Heart right ventricle (tissue), 16 donors: Measurements from ENCODE around the gene LRR1. TPM values are rescaled to one million over a fixed set of nuclear protein-coding genes. Genes with fewer than 3 reads are reported as not detected.

Source experiments
- ATAC-seq, 8 donors: fragments of 200-7000 bp; cut with Tn5 transposase; one replicate each; pipeline ENCODE4 v1.9.1; 2020; ENCODE audit warnings: mild to moderate bottlenecking in 8 of 8, moderate library complexity in 8 of 8, moderate number of reproducible peaks in 1 of 8
- DNase-seq, 2 donors: peaks; one replicate each; pipeline ENCODE4 v3.0.0-alpha.2; 2020
- H3K27ac ChIP-seq, 10 donors: fragments of 200-600 bp; sonication (generic) in 2 of 10; one replicate each; pipeline versions ENCODE4 v1.5.0 to v1.8.0; 2020 to 2022; ENCODE audit warnings: mild to moderate bottlenecking in 3 of 10
- H3K27me3 ChIP-seq, 7 donors: fragments of 200-600 bp; one replicate each; pipeline ENCODE4 v1.8.0; 2021 to 2022; ENCODE audit warnings: mild to moderate bottlenecking in 2 of 7
- H3K36me3 ChIP-seq, 9 donors: fragments of 200-600 bp; sonication (generic) in 1 of 9; one replicate each; pipeline versions ENCODE4 v1.5.0 to v1.8.0; 2020 to 2022; ENCODE audit warnings: mild to moderate bottlenecking in 2 of 9
- H3K4me1 ChIP-seq, 9 donors: fragments of 200-600 bp; sonication (generic) in 1 of 9; one replicate each; pipeline versions ENCODE4 v1.5.0 to v1.8.0; 2020 to 2022; ENCODE audit warnings: mild to moderate bottlenecking in 4 of 9
- H3K4me3 ChIP-seq, 10 donors: fragments of 200-600 bp; sonication (generic) in 2 of 10; one replicate each; pipeline versions ENCODE4 v1.5.0 to v1.8.0; 2020 to 2022; ENCODE audit warnings: mild to moderate bottlenecking in 7 of 10, moderate library complexity in 2 of 10
- H3K9me3 ChIP-seq, 11 donors: fragments of 200-600 bp in 10 of 11; sonication (generic) in 2 of 11; one replicate each; pipeline versions ENCODE4 v1.5.0 to v1.8.0; 2013 to 2022; ENCODE audit warnings: mild to moderate bottlenecking in 2 of 11, control low read depth in 1 of 11, moderate library complexity in 1 of 11
- CTCF ChIP-seq, 9 donors: fragments of 200-600 bp; sonication (generic) in 2 of 9; IDR thresholded peaks; one replicate each; pipeline versions ENCODE4 v1.5.0 to v1.8.0; 2021 to 2022; ENCODE audit warnings: antibody characterized with exemption in 9 of 9, mild to moderate bottlenecking in 5 of 9, moderate library complexity in 1 of 9
- WGBS, 2 donors: extraction: QIAGEN DNeasy Blood & Tissue Kit; methylation state at CpG; one replicate each; pipeline ENCODE4 v1.1.7; 2013; ENCODE audit warnings: inconsistent platforms in 1 of 2; 5-methylcytosine and 5-hydroxymethylcytosine counted together
- intact Hi-C, 10 donors: fragments of 100-400 bp; cut with DNase I; formaldehyde crosslinking; loops; one replicate each; pipeline versions ENCODE4 v1.11.1 to v1.14.2; 2022
- polyA plus RNA-seq, 2 donors: library from polyadenylated mRNA; stranded (reverse); fragments of 200-250 nt; gene quantifications; one replicate each; pipeline ENCODE4 v1.2.3, GENCODE V29; 2013
- total RNA-seq, 10 donors: library from RNA; stranded (reverse); fragmentation: NEBNext Ultra II Directional in 3 of 10; extraction: Animal tissue kit (Norgen Biotek cat#: 25700) in 3 of 10; gene quantifications; one replicate each; pipeline versions ENCODE4 v1.2.1 to v1.2.4, GENCODE V29; 2021 to 2023
- donor health status: Arrhythmogenic right ventricular cardiomyopathy.
- donor health status: ischemic (EF 13 %, LVEDD 7.1; RV severe dilation, severe dysfunction).
- donor health status: healthy with polysubstance abuse.
- donor health status: DM: no; HTN: yes; CAD: no.
- donor health status: DM: no; HTN: no; CAD: no.
- donor health status: ischemic (EF 25% LVEDD 6.9; RV normal size, moderate dysfunction).
- donor health status: ischemic (EF 25% LVEDD 5.7; RV mildly dilated, moderate dysfunction).
- donor health status: healthy.
- donor health status: DM: yes; HTN: yes; CAD: no.
- donor health status: Ischemic cardiomyopathy.
- donor health status: ischemic (EF 35%, LVEDD 5.7; RV mildly dilated, moderate dysfunction).
- donor health status: nonischemic (EF 11% LVEDD 7.7; RV severe dilation, severe dysfunction).
- donor health status: DM: yes; HTN: yes; CAD: no.
- donor health status: PGD.
- donor health status: ischemic (EF 29% LVEDD 5.4; RV normal size, mild dysfunction).
- donor health status: nonischemic (EF 23%, LVEDD 6.1; RV moderate dilation, normal function).

Gene LRR1
- total and polyA plus RNA-seq, 12 donors, result 2.7 to 38.4 (median 6.5) TPM

GRCh38 chr14:49623387-49623786, 24.6 kb downstream of the LRR1 start:
- ATAC-seq, result no peak
- WGBS, 2 donors, result 69 to 74% methylated on average over 3 of the region's 3 CpGs
- Histone ChIP-seq H3K27me3 (no peaks in the 10 kb centered on the region), H3K36me3 (peaks cover 0 to 43% (median 11%) of the 10 kb centered on the region in 9 donors), H3K4me1 (peaks cover 0 to 51% (median 41%) of the 10 kb centered on the region in 9 donors), H3K27ac (peak overlapping the region in 1 of 10 donors; percentile 2), H3K9me3 (no peaks in the 10 kb centered on the region), H3K4me3 (peak overlapping the region in 2 of 10 donors; percentile 1 to 73)
- TF ChIP-seq CTCF (IDR thresholded peaks at IDR 0.05), result no peak
- intact Hi-C loops, result loop anchor here in 1 of 10 donors (5.0 kb wide), 1 partner anchor 144 kb away; the partner anchor contains the start of gene KLHDC2
- no peak for DNase-seq

- Histone ChIP-seq H3K27me3 (no peaks in the 10 kb centered on the region), H3K9me3 (no peaks in the 10 kb centered on the region), H3K4me1 (peaks cover 0 to 43% (median 37%) of the 10 kb centered on the region in 9 donors), H3K36me3 (peaks cover 0 to 36% (median 5%) of the 10 kb centered on the region in 9 donors), H3K27ac (peak overlapping the region in 1 of 10 donors; percentile 2), H3K4me3 (peak overlapping the region in 1 of 10 donors; percentile 73)
- ATAC-seq, result no peak
- DNase-seq, result no peak
- TF ChIP-seq CTCF (IDR thresholded peaks at IDR 0.05), result no peak
- intact Hi-C loops, result loop anchor here in 1 of 10 donors (5.0 kb wide), 1 partner anchor 143 kb away; the partner anchor contains the start of gene KLHDC2
- WGBS, 2 donors, result 85 to 86% methylated on average over 6 of the region's 6 CpGs
These were observed 25.4 kb downstream of the LRR1 start for GRCh38 chr14:49623941-49624839.

GRCh38 chr14:49633640-49634546, 35.2 kb downstream of the LRR1 start:
- ATAC-seq, result peak; percentile 93 to 97 (median 95)
- Histone ChIP-seq H3K9me3 (no peaks in the 10 kb centered on the region), H3K4me1 (peaks cover 8 to 61% (median 43%) of the 10 kb centered on the region in 9 donors), H3K36me3 (peaks cover 0 to 28% (median 0%) of the 10 kb centered on the region in 9 donors), H3K4me3 (peak overlapping the region; percentile 69 to 98 (median 88)), H3K27ac (peak overlapping the region; percentile 84 to 99 (median 96)), H3K27me3 (no peaks in the 10 kb centered on the region)
- intact Hi-C loops, result loop anchor here (2.0 to 10.0 kb wide), 12 partner anchors 51 to 231 kb away; partner anchors contain the start of genes KLHDC1 (in 6 of the 10), KLHDC2 (in 6 of the 10), POLE2 (in 2 of the 10) and NEMF (in 1 of the 10)
- TF ChIP-seq CTCF (IDR thresholded peaks at IDR 0.05), result peak; percentile 67 to 95 (median 87)
- WGBS, 2 donors, result 0 to 1% methylated on average over 101 of the region's 101 CpGs
- DNase-seq, result peak; percentile 93 to 94
